ENCODE measurements around the gene SACM1L.

DNA sequence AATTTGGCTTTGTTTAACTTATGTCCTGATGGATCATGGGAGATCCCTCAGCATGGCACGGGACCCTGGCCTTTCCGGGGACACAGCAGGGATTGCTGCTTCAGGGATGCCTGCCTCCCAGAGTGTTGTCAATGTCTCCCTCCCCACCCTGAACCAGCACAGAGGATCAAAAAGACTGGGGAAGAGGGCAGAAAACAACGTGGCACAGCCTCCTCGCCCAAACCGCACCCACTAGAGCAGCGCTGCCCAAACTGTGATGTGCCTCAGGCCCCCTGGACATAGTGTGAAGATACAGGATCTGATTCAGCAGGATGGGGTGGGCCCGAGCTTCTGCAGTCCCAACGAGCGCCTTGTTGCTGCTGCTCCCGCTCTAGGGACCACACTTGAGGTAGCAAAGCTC, 72.6 kb downstream of the SACM1L start:
- TF ChIP-seq, protein P1, sequence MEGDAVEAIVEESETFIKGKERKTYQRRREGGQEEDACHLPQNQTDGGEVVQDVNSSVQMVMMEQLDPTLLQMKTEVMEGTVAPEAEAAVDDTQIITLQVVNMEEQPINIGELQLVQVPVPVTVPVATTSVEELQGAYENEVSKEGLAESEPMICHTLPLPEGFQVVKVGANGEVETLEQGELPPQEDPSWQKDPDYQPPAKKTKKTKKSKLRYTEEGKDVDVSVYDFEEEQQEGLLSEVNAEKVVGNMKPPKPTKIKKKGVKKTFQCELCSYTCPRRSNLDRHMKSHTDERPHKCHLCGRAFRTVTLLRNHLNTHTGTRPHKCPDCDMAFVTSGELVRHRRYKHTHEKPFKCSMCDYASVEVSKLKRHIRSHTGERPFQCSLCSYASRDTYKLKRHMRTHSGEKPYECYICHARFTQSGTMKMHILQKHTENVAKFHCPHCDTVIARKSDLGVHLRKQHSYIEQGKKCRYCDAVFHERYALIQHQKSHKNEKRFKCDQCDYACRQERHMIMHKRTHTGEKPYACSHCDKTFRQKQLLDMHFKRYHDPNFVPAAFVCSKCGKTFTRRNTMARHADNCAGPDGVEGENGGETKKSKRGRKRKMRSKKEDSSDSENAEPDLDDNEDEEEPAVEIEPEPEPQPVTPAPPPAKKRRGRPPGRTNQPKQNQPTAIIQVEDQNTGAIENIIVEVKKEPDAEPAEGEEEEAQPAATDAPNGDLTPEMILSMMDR (conservative IDR thresholded peaks at IDR 0.05; ENCODE audit: low read depth, low read length), result no peak
- TF ChIP-seq EZH2 (IDR thresholded peaks at IDR 0.05; ENCODE audit: low read length, unreplicated experiment), result no peak
